Activated CD4-positive, alpha-beta T cell treated with anti-CD3 and anti-CD28 coated beads for 24 hours (primary cell): Measurements from ENCODE around the gene CSPG4.
A peak's percentile ranks its signal among the peaks of the same experiment; 100 is the strongest.
"Not testable (repeated sequence)": the region's sequence is repeated elsewhere in the genome, so short reads cannot be mapped to it uniquely, and the experiment has no call there.

Experiments
- DNase-seq, 2 donors: peaks; one replicate each; pipeline ENCODE4 v3.0.0-alpha.2; 2020; ENCODE audit warnings: low read depth in 2 of 2

The CSPG4 gene

GRCh38 chr15:75738014-75738646 is 25.5 kb upstream of the CSPG4 start:
- DNase-seq: no peak

DNA sequence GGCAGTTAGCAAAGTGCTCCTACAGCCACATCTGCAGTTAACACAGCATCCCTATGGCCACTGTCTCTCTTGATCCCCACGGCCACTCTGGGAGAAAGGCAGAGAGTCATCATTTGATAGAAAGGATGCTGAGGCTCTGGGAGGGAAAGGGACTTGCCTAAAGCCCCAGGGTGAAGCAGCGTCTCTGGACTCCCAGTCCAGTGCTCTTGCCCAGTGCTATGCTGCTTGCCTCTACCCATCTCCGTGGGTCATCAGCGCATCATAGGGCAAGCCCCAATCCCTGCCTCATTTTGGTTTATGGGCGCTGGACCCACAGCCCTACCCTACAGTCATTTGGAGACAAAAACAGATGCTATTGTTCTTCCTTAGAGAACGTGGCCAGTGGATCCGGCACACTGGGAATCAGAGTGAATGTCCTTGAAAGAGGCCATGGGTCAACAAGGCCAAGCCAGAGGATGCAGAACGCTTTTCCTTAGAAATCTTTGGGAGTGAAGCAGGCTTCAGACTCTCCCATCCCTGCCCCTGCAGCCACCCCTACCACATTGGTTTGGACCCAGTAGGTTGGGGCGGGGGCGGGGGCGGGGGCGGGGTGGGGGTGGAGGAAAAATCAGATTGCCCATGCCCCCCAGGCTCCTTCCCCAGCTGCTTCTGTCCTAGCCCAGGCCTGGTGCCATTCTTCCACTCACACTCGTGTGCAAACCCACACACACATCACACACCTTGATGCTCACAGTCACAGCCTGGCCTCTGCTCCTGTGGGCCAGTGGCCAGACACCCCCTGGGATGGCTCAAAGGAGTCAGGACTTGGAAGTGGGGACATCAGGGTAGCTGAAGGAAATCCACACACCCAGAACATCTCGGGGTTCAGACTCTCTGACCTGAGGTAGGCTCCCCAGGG is 24.7 kb upstream of the CSPG4 start:
- not testable (repeated sequence) for DNase-seq

DNA sequence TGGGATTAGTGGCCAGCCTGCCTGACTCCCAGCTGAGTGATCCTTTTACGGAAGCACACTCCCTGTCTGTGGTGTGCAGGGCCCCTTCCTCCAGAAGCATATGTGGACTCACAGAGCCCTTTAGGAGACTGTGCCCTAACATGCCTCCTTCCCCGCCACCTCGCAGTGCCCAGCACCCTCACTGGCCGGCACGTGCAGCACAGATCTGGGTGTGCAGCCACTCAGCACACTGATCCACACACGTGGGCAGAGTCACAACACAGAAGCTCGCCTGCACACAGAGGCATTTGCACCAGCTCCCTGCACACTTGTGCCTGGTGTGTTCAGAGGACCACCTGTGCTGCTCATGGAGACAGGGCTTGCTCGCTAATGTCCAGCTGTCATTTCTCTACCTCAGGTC is 23.6 kb upstream of the CSPG4 start:
- DNase-seq: no peak

GRCh38 chr15:75734861-75735760 is 22.5 kb upstream of the CSPG4 start:
- not testable (repeated sequence) for DNase-seq

DNA sequence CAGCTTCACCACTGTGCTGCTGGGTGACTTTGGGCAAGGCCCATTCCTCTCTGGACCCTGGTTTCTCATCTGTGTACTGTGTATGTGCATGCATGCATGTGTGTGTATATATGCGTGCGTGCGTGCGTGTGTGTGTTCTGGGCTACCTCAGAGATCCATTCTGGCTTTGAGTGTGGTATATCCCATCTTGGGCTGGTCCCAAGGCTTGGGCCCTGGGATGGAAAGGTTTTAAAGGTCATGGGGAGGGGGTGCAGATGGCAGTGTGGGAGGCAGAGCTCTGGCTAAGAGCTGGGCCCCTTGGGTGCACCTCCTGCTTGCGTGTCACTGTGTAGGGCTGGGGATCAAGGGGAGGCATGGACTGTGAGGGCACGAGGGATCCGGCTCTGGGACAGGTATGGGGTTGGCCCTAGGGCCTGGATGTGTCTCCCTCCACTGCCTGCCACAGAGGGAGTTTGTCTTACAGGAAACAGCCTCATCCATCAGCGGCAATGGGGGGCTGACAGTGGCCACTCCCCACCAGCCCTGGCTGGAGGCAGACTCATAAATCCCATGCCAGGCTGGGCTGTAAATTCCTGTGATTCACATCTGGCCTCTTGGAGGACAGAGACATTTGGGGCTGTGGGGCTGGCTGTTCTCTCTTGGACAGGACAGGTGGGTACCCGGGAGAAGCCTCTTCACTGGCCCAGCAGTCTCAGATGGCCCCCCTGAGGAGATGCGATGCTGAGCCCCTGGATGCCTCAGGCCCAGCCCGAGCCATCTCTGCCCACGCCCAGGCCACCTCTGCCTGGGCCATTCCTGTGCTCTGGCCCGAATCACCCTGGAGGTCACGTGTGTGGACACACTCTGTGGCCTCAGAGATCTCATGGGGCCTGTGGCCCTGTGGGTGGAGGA is 21.4 kb upstream of the CSPG4 start:
- DNase-seq: no peak

DNA sequence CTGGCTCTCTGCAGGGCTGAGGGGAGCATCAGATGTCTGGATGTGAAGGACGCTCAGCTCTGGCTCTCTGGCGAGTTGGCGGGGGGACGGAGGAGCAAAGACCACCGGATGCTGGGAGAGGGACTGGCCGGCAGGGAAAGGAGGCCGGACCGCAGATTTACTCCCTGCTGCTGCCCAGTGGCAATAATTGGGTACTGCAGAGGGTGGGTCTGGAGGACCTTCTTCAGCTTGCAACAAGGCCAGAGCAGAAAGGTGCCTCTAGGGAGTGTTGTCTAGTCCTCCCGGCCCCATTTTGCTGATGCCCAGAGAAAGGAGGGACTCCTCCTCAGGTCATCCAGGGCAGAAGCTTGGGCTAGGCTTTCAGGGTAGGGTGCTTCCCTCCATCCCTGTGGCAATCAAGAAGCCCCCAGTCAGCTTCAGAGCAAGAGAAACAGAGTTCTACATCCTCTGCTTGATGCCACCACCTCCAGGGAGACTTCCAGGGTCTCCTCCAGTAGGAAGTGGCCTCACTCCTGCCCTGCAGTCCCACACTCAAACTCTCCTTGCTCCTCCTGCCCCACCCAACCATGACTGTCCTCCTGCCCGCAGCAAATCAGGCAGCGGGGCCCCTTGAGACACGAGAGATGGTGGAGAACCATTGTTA is 20.3 kb upstream of the CSPG4 start:
- DNase-seq: peak; percentile 23 to 42

GRCh38 chr15:75732177-75732808 is 19.6 kb upstream of the CSPG4 start:
- no peak for DNase-seq

- DNase-seq: no peak
Measured at GRCh38 chr15:75731248-75732151, 18.9 kb upstream of the CSPG4 start.

- DNase-seq: not testable (repeated sequence)
Measured at GRCh38 chr15:75730376-75731247, 18.0 kb upstream of the CSPG4 start.

DNA sequence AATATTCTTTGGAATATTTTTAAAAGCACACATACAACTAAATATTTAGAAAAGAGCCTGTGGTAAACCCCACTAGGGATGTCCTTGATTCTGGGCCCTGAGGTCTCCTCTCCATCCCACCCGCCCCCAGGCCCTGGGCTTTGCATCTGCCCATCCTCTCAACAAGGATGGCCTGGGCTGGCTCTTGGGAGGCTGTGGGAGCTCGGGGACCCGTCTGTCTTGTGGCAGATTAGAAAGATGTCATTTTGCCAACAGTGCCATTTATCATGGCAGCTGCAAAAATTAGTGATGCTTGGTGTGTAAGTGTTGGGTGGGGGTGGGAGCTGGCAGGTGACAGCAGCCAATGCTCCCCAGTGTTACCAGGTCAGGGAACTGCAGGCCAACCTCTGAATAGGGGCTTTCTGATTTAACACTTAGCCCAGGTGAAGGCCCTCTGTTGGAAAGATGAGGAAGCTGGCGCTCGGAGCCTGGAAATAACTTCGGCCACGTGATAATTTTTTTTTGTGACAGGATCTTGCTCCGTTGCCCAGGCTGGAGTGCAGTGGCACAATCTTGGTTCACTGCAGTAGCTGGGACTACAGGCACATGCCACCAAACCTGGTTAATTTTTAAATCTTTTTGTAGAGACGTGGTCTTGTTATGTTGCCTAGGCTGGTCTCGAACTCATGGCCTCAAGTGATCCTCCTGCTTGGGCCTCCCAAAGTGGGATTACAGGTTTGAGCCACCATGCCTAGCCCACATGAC is 16.9 kb upstream of the CSPG4 start:
- no peak for DNase-seq

GRCh38 chr15:75727851-75728715 is 15.4 kb upstream of the CSPG4 start:
- DNase-seq: peak; percentile 56 to 66

DNA sequence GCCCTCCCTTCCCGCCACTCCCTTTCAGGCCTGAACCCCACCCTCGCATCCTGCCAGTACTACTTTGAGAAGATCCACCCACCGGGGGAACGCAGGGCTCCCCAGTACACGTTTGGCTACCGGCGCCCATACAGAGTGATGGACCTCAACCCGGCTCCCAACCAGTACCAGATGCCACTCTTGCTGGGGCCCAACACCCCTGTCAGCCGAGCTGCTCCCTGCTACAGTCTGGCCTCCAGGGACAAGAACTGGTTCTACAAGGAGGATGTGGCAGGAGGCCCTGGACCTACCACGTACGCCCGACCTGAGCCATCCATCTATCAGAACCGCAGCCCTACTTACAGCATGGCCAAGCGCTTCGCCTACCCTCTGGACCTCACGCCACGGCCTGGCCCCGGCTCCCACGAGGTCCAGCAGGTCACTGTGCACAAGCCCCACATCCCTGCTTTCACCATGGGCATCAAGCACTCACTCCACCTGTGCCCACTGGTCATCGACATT is 14.4 kb upstream of the CSPG4 start:
- DNase-seq: no peak

DNA sequence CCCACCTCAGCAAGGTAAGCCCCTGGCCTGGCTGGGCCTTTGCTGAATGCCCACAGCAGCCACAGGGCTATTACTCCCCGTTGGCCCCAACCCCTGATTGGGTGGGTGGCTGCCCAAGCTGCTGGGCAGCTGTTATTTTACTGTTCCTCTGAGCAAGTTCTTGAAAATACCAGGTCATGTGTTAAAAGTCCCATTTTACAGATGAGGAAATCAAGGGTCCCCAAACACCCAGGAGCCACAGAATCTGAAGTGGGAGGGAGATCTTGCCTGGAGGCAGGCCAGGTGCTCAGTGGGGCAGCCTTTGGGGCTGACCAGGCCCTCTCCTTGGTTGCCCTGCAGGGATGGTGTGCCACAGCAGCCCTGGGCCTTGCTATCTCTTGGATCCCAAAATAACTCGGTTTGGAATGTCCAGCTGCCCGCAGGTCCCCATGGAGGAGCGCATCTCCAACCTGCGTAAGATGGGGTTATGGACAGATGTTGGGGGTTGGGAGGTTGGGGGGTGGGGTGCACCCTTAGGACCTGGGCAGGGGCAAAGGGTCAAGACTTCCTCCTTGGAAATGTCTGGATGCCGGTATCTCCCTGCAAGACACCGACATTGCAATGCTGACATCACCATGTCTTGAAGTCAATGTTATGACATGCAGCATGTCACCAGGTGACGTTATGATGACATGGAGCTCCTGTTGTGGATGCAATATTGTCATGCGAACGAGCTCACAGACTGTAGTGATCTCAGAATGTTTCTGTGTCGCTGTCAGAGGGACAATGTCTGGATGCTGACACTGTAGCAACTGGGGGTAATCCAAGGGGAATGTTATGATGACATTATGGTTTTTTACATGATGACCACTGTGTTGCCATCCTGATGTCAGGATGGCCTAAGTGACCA is 13.3 kb upstream of the CSPG4 start:
- DNase-seq: no peak

- no peak for DNase-seq
Measured at GRCh38 chr15:75725006-75725718, 12.5 kb upstream of the CSPG4 start.
